Left hindlimb (tissue), 1 donor: Measurements from ENCODE around the gene OSCP1.

ENCODE experiments used
- DNase-seq: peaks from one replicate; pipeline ENCODE4 v3.0.0-alpha.2; 2018

Gene OSCP1

GRCh38 chr1:36380782-36381181 is 69.5 kb downstream of the OSCP1 start:
- no peak for DNase-seq

GRCh38 chr1:36380143-36380619 is 70.1 kb downstream of the OSCP1 start:
- no peak for DNase-seq

- no peak for DNase-seq
Measured at GRCh38 chr1:36377791-36378492, 72.3 kb downstream of the OSCP1 start.

GRCh38 chr1:36372617-36373016 is 77.6 kb downstream of the OSCP1 start:
- DNase-seq, result no peak

- peak; percentile 81 for DNase-seq
Measured at GRCh38 chr1:36369061-36369861, 81.0 kb downstream of the OSCP1 start.
